SK-N-SH (cell line): ENCODE measurements around the gene PRDM15. TPM values are rescaled to one million over a fixed set of nuclear protein-coding genes. Genes with fewer than 3 reads are reported as not detected.

Source experiments
- CTCF ChIA-PET: fragments of 300-600, 350-600 bp; formaldehyde crosslinking; extraction: SDS; loops from one replicate; lab custom pipeline; 2021; lab: Yijun Ruan, JAX
- POLR2A ChIA-PET: fragments of 350-600 bp; sonication (Branson Sonifier 250); formaldehyde crosslinking; extraction: SDS; loops from one replicate; lab custom pipeline; 2020; ENCODE audit warnings: antibody characterized with exemption, inconsistent platforms; lab: Yijun Ruan, JAX
- DNase-seq: peaks from one replicate; pipeline ENCODE4 v3.0.0; 2012
- H2AFZ ChIP-seq: fragments of 200-600 bp; sonication (generic); 2 replicates; pipeline ENCODE4 v1.8.1; 2016; ENCODE audit warnings: antibody characterized with exemption, mild to moderate bottlenecking, low read depth
- H3F3A ChIP-seq: fragments of 200-600 bp; sonication (generic); replicated peaks from 2 replicates; pipeline ENCODE3; 2016; ENCODE audit warnings: antibody characterized with exemption, mild to moderate bottlenecking; ENCODE audit not compliant: insufficient read depth
- H3K27ac ChIP-seq, 2 experiments: fragments of 200-500 bp in 1 of 2; fragments of 200-600 bp in 1 of 2; sonication (Bioruptor generic) in 1 of 2; sonication (generic), shearing (Covaris generic) in 1 of 2; 2 replicates each; pipeline versions ENCODE4 v1.5.1 to v1.6.1; 2014 to 2016; ENCODE audit warnings: low read depth in 2 of 2, inconsistent platforms in 1 of 2, low read length in 1 of 2, mild to moderate bottlenecking in 1 of 2, mixed read lengths in 1 of 2
- H3K27me3 ChIP-seq: fragments of 200-600 bp; sonication (generic), shearing (Covaris generic); 2 replicates; pipeline ENCODE4 v1.6.1; 2016; ENCODE audit warnings: mixed run types; ENCODE audit not compliant: insufficient read depth
- H3K36me3 ChIP-seq, 2 experiments: fragments of 200-500 bp in 1 of 2; fragments of 200-600 bp in 1 of 2; sonication (Bioruptor generic) in 1 of 2; sonication (generic) in 1 of 2; replicated peaks in 1 of 2; 2 replicates each; pipeline versions ENCODE3 to v1.5.1; 2014 to 2016; ENCODE audit warnings: low read length in 1 of 2, mild to moderate bottlenecking in 1 of 2; ENCODE audit not compliant: insufficient read depth in 2 of 2, control insufficient read depth in 1 of 2
- H3K4me1 ChIP-seq, 2 experiments: fragments of 200-500 bp in 1 of 2; fragments of 200-600 bp in 1 of 2; sonication (Bioruptor generic) in 1 of 2; sonication (generic), shearing (Covaris generic) in 1 of 2; 2 replicates each; pipeline versions ENCODE4 v1.5.1 to v1.6.1; 2014 to 2016; ENCODE audit warnings: low read depth in 1 of 2, low read length in 1 of 2, mixed run types in 1 of 2; ENCODE audit not compliant: insufficient read depth in 2 of 2, control insufficient read depth in 1 of 2
- H3K4me2 ChIP-seq: fragments of 200-600 bp; sonication (generic), shearing (Covaris generic); 2 replicates; pipeline ENCODE4 v1.6.1; 2017; ENCODE audit warnings: mixed run types
- H3K4me3 ChIP-seq, 2 experiments: fragments of 200-500 bp in 1 of 2; fragments of 200-600 bp in 1 of 2; sonication (Bioruptor generic) in 1 of 2; sonication (generic), shearing (Covaris generic) in 1 of 2; 2 replicates each; pipeline versions ENCODE4 v1.5.1 to v1.8.1; 2014 to 2016; ENCODE audit warnings: low read depth in 2 of 2, inconsistent platforms in 1 of 2, low read length in 1 of 2, mild to moderate bottlenecking in 1 of 2, mixed read lengths in 1 of 2, moderate library complexity in 1 of 2
- H3K79me2 ChIP-seq: fragments of 200-600 bp; sonication (generic); 2 replicates; pipeline ENCODE4 v1.8.1; 2017; ENCODE audit warnings: mild to moderate bottlenecking; ENCODE audit not compliant: insufficient read depth
- H3K9ac ChIP-seq: fragments of 200-600 bp; sonication (generic); 2 replicates; pipeline ENCODE4 v1.6.1; 2017; ENCODE audit warnings: mixed run types
- H3K9me2 ChIP-seq: fragments of 200-600 bp; sonication (generic); 2 replicates; pipeline ENCODE4 v1.6.1; 2017; ENCODE audit warnings: mixed run types
- H3K9me3 ChIP-seq: fragments of 200-600 bp; sonication (generic); 2 replicates; pipeline ENCODE4 v1.6.1; 2017; ENCODE audit warnings: mixed run types, mild to moderate bottlenecking, moderate library complexity
- H4K20me1 ChIP-seq: fragments of 200-600 bp; sonication (generic); 2 replicates; pipeline ENCODE4 v1.6.1; 2017; ENCODE audit warnings: mild to moderate bottlenecking, mixed run types; ENCODE audit not compliant: insufficient read depth
- ELF1 ChIP-seq: IDR thresholded peaks from 2 replicates; pipeline ENCODE4 v1.4.0; 2012
- EP300 ChIP-seq, 2 experiments: IDR thresholded peaks; 2 replicates each; pipeline versions ENCODE4 v1.4.0 to v1.6.1; 2012; ENCODE audit warnings: borderline replicate concordance in 1 of 2, low read depth in 1 of 2, low read length in 1 of 2
- EZH2phosphoT487 ChIP-seq: fragments of 200-600 bp; sonication (generic); IDR thresholded peaks from 2 replicates; pipeline ENCODE4 v1.6.1; 2017; ENCODE audit warnings: low read depth, mixed run types, mild to moderate bottlenecking, antibody characterized with exemption, moderate library complexity, borderline replicate concordance
- FOXM1 ChIP-seq: IDR thresholded peaks from 2 replicates; pipeline ENCODE4 v1.4.0; 2012; ENCODE audit warnings: low read depth, mild to moderate bottlenecking
- GABPA ChIP-seq: IDR thresholded peaks from 2 replicates; pipeline ENCODE4 v1.4.0; 2012; ENCODE audit warnings: low read depth, mild to moderate bottlenecking
- JUND ChIP-seq: IDR thresholded peaks from 2 replicates; pipeline ENCODE4 v1.4.0; 2012
- MAX ChIP-seq: IDR thresholded peaks from 2 replicates; pipeline ENCODE4 v1.4.0; 2012; ENCODE audit warnings: low read depth
- MXI1 ChIP-seq: IDR thresholded peaks from 2 replicates; pipeline ENCODE4 v1.6.1; 2012; ENCODE audit warnings: mild to moderate bottlenecking, low read depth, low read length, improper control_type of control experiment
- NFIC ChIP-seq: IDR thresholded peaks from 2 replicates; pipeline ENCODE4 v1.4.0; 2012; ENCODE audit warnings: borderline replicate concordance
- NRF1 ChIP-seq: IDR thresholded peaks from 2 replicates; pipeline ENCODE4 v1.6.1; 2012; ENCODE audit warnings: low read depth, mild to moderate bottlenecking, low read length
- PBX3 ChIP-seq: IDR thresholded peaks from 2 replicates; pipeline ENCODE4; 2012
- POLR2AphosphoS5 ChIP-seq: IDR thresholded peaks from 2 replicates; pipeline ENCODE4 v1.6.1; 2012; ENCODE audit warnings: low read depth, low read length
- RAD21 ChIP-seq: IDR thresholded peaks from 2 replicates; pipeline ENCODE4 v1.6.1; 2012; ENCODE audit warnings: mild to moderate bottlenecking, low read length
- RXRA ChIP-seq: IDR thresholded peaks from 2 replicates; pipeline ENCODE4 v1.4.0; 2012; ENCODE audit warnings: low read depth, mild to moderate bottlenecking, borderline replicate concordance
- SIN3A ChIP-seq: IDR thresholded peaks from 2 replicates; pipeline ENCODE4 v1.6.1; 2012; ENCODE audit warnings: low read depth, mild to moderate bottlenecking, low read length, moderate library complexity, borderline replicate concordance
- TCF12 ChIP-seq: IDR thresholded peaks from 2 replicates; pipeline ENCODE4 v1.4.0; 2012
- TEAD4 ChIP-seq: IDR thresholded peaks from 2 replicates; pipeline ENCODE4 v1.4.0; 2012; ENCODE audit warnings: mild to moderate bottlenecking, borderline replicate concordance; ENCODE audit not compliant: insufficient read depth
- USF1 ChIP-seq: IDR thresholded peaks from 2 replicates; pipeline ENCODE4 v1.4.0; 2012; ENCODE audit warnings: low read depth, borderline replicate concordance
- USF2 ChIP-seq: fragments of 150-350 bp; IDR thresholded peaks from 2 replicates; pipeline ENCODE4 v1.6.1; 2017; ENCODE audit warnings: antibody characterized with exemption, low read length, low read depth, borderline replicate concordance
- WGBS: methylation state at CpG from one replicate; pipeline ENCODE4 v1.1.6; 2017; ENCODE audit warnings: low lambda C conversion rate; 5-methylcytosine and 5-hydroxymethylcytosine counted together
- polyA plus RNA-seq, 3 experiments: library from polyadenylated mRNA; depleted of rRNA; stranded (reverse); fragments of >200 nt; gene quantifications; 2 replicates each; pipeline ENCODE4 v1.2.3, GENCODE V29; 2012

The PRDM15 gene
- polyA plus RNA-seq, 1 of the 3 experiments (the other 2 are of a cell fraction) = 7.0 TPM

GRCh38 chr21:41780337-41781049 is 98.7 kb downstream of the PRDM15 start:
- no peak for TF ChIP-seq NFIC
- no peak for TF ChIP-seq USF1
- TF ChIP-seq MAX = no peak
- no peak for TF ChIP-seq SIN3A
- no peak for TF ChIP-seq TEAD4
- no peak for TF ChIP-seq USF2
- TF ChIP-seq JUND = no peak
- TF ChIP-seq MXI1 = no peak
- no peak for TF ChIP-seq EP300 (IDR thresholded peaks at IDR 0.05; ENCODE audit: borderline replicate concordance in 1 of 2, low read depth in 1 of 2, low read length in 1 of 2)
- TF ChIP-seq FOXM1 = no peak
- TF ChIP-seq RXRA = no peak
- no peak for TF ChIP-seq NRF1
- TF ChIP-seq RAD21 = no peak
- no peak for TF ChIP-seq EZH2phosphoT487
- TF ChIP-seq TCF12 = no peak
- TF ChIP-seq POLR2AphosphoS5 = no peak
- TF ChIP-seq GABPA = no peak
- no peak for TF ChIP-seq ELF1
- TF ChIP-seq PBX3 = no peak
- Histone ChIP-seq H2AFZ (no peak overlapping the region), H3K27me3 (no peaks in the 10 kb centered on the region), H3F3A (peaks cover 3% of the 10 kb centered on the region), H3K27ac (no peak overlapping the region), H3K4me2 (no peak overlapping the region), H3K4me1 (peaks cover 3 to 6% of the 10 kb centered on the region in 2 experiments; a peak in 1 of 4 replicates), H3K9me3 (no peaks in the 10 kb centered on the region), H3K4me3 (no peak overlapping the region), H4K20me1 (no peaks in the 10 kb centered on the region), H3K79me2 (no peaks in the 10 kb centered on the region), H3K9ac (no peak overlapping the region), H3K9me2 (no peaks in the 10 kb centered on the region), H3K36me3 (no peaks in the 10 kb centered on the region)
- DNase-seq = no peak
- 45% methylated on average over 1 of the region's 1 CpG for WGBS
- POLR2A ChIA-PET = no interaction called here
- CTCF ChIA-PET = interaction anchor here (0.6 to 1.3 kb wide), 5 partner anchors 10 to 466 kb away, joined by 3 to 4 read pairs (median 4); no protein-coding TSS in a partner anchor
